IMR-90 (cell line): Measurements from ENCODE around the gene LSM2. TPM values are rescaled to one million over a fixed set of nuclear protein-coding genes. Genes with fewer than 3 reads are reported as not detected.

Experiments used
- ATAC-seq: fragments of 200-7000 bp; cut with Tn5 transposase; 2 replicates; pipeline ENCODE4 v1.9.1; 2020; ENCODE audit warnings: low read depth, mild to moderate bottlenecking, moderate library complexity
- BruUV-seq: library from RNA; stranded (reverse); fragments of 400-500 nt; replicated peaks from 2 replicates; lab custom pipeline; 2021; lab: Mats Ljungman, UMichigan
- CTCF ChIA-PET: fragments of 300-600 bp; formaldehyde crosslinking; extraction: SDS; loops from one replicate; lab custom pipeline; 2021; ENCODE audit warnings: antibody characterized with exemption; lab: Yijun Ruan, JAX
- POLR2A ChIA-PET: fragments of 300-600 bp; sonication (Branson Sonifier 250); formaldehyde crosslinking; loops from one replicate; lab custom pipeline; 2022; ENCODE audit warnings: antibody characterized with exemption; ENCODE audit not compliant: unreplicated experiment; lab: Charles Lee
- DNase-seq: peaks from one replicate; pipeline ENCODE4 v3.0.0; 2013
- H2AFZ ChIP-seq: replicated peaks from 2 replicates; pipeline ENCODE3; 2013; ENCODE audit warnings: low read length, mild to moderate bottlenecking; ENCODE audit not compliant: poor library complexity
- H2AK5ac ChIP-seq: 2 replicates; pipeline ENCODE4 v1.6.1; 2013; ENCODE audit warnings: low read depth, low read length, inconsistent platforms
- H2AK9ac ChIP-seq: replicated peaks from 2 replicates; pipeline ENCODE3; 2013; ENCODE audit warnings: mild to moderate bottlenecking, low read depth, low read length, moderate library complexity; ENCODE audit not compliant: poor library complexity
- H2BK120ac ChIP-seq: 2 replicates; pipeline ENCODE4 v1.6.1; 2013; ENCODE audit warnings: low read depth, low read length, inconsistent platforms
- H2BK15ac ChIP-seq: 3 replicates; pipeline ENCODE4 v1.6.1; 2013; ENCODE audit warnings: low read depth, low read length, inconsistent platforms
- H2BK20ac ChIP-seq: 2 replicates; pipeline ENCODE4 v1.6.1; 2013; ENCODE audit warnings: low read depth, mild to moderate bottlenecking, inconsistent platforms, low read length, moderate library complexity
- H2BK5ac ChIP-seq: 2 replicates; pipeline ENCODE4 v1.6.1; 2013; ENCODE audit warnings: mild to moderate bottlenecking, low read depth, low read length, inconsistent platforms; ENCODE audit not compliant: poor library complexity, severe bottlenecking
- H3K14ac ChIP-seq: replicated peaks from 2 replicates; pipeline ENCODE4 v1.6.1; 2013; ENCODE audit warnings: low read depth, low read length, inconsistent platforms
- H3K18ac ChIP-seq: 2 replicates; pipeline ENCODE4 v1.6.1; 2013; ENCODE audit warnings: low read depth, low read length, control low read depth
- H3K23ac ChIP-seq: 2 replicates; pipeline ENCODE4 v1.6.1; 2013; ENCODE audit warnings: low read depth, low read length, inconsistent platforms
- H3K27ac ChIP-seq: 2 replicates; pipeline ENCODE4 v1.5.1; 2013; ENCODE audit warnings: mild to moderate bottlenecking, control low read depth, low read length; ENCODE audit not compliant: insufficient read depth
- H3K27me3 ChIP-seq: 2 replicates; pipeline ENCODE4 v1.6.1; 2013; ENCODE audit warnings: low read length; ENCODE audit not compliant: control insufficient read depth, insufficient read depth
- H3K36me3 ChIP-seq: 2 replicates; pipeline ENCODE4 v1.6.1; 2013; ENCODE audit warnings: low read length, mixed read lengths; ENCODE audit not compliant: control insufficient read depth, insufficient read depth
- H3K4ac ChIP-seq: 2 replicates; pipeline ENCODE4 v1.6.1; 2013; ENCODE audit warnings: low read depth, low read length, inconsistent platforms
- H3K4me1 ChIP-seq: 2 replicates; pipeline ENCODE4 v1.6.1; 2013; ENCODE audit warnings: low read length, mixed read lengths; ENCODE audit not compliant: control insufficient read depth, insufficient read depth
- H3K4me2 ChIP-seq: 2 replicates; pipeline ENCODE4 v1.6.1; 2013; ENCODE audit warnings: low read depth, mild to moderate bottlenecking, control low read depth, low read length, moderate library complexity
- H3K4me3 ChIP-seq: 2 replicates; pipeline ENCODE4 v1.5.1; 2013; ENCODE audit warnings: low read depth, mild to moderate bottlenecking, control low read depth, low read length, moderate library complexity; ENCODE audit not compliant: insufficient read depth
- H3K56ac ChIP-seq: 2 replicates; pipeline ENCODE4 v1.6.1; 2013; ENCODE audit warnings: low read length, inconsistent platforms; ENCODE audit not compliant: insufficient read depth; ENCODE audit errors: extremely low read depth
- H3K79me1 ChIP-seq, 2 experiments: 2 replicates each; pipeline ENCODE4 v1.6.1; 2013; ENCODE audit warnings: low read length in 2 of 2, inconsistent platforms in 1 of 2, low read depth in 1 of 2
- H3K9ac ChIP-seq: 2 replicates; pipeline ENCODE4 v1.6.1; 2013; ENCODE audit warnings: low read depth, low read length, control low read depth
- H3K9me1 ChIP-seq: 2 replicates; pipeline ENCODE4 v1.6.1; 2013; ENCODE audit warnings: low read length, inconsistent platforms; ENCODE audit not compliant: insufficient read depth
- H3K9me3 ChIP-seq: 2 replicates; pipeline ENCODE4 v1.6.1; 2013; ENCODE audit warnings: low read length; ENCODE audit not compliant: control insufficient read depth, insufficient read depth
- H4K20me1 ChIP-seq: 2 replicates; pipeline ENCODE4 v1.6.1; 2013; ENCODE audit warnings: low read length, inconsistent platforms; ENCODE audit not compliant: insufficient read depth
- H4K5ac ChIP-seq: 2 replicates; pipeline ENCODE4 v1.6.1; 2013; ENCODE audit warnings: mild to moderate bottlenecking, low read depth, low read length, control low read depth
- H4K8ac ChIP-seq, 2 experiments: 2 replicates each; pipeline ENCODE4 v1.6.1; 2013; ENCODE audit warnings: low read depth in 2 of 2, low read length in 2 of 2, control low read depth in 1 of 2, inconsistent platforms in 1 of 2
- H4K91ac ChIP-seq: 2 replicates; pipeline ENCODE4 v1.6.1; 2013; ENCODE audit warnings: low read depth, low read length, inconsistent platforms; ENCODE audit not compliant: insufficient read depth
- BHLHE40 ChIP-seq: fragments of 150-350 bp; IDR thresholded peaks from 2 replicates; pipeline ENCODE4 v1.6.1; 2016; ENCODE audit warnings: mild to moderate bottlenecking, low read depth, low read length
- POLR2A ChIP-seq: IDR thresholded peaks from 2 replicates; pipeline ENCODE4 v1.6.1; 2012; ENCODE audit warnings: mild to moderate bottlenecking, low read depth, low read length
- WGBS, 2 experiments: methylation state at CpG; one replicate each; pipeline versions ENCODE4 v1.1.5 to v1.1.7; 2013; ENCODE audit warnings: missing lambda C conversion rate in 2 of 2; ENCODE audit not compliant: insufficient read length in 1 of 2; ENCODE audit errors: extremely low coverage in 2 of 2; 5-methylcytosine and 5-hydroxymethylcytosine counted together
- dilution Hi-C: fragments of 300-500 bp; cut with HindIII; formaldehyde crosslinking; loops from one replicate; pipeline ENCODE4 v1.14.3; 2018; ENCODE audit warnings: low sequenced_read_pairs; ENCODE audit not compliant: unreplicated experiment
- in situ Hi-C: fragments of 300-500 bp; cut with MboI; formaldehyde crosslinking; loops from 3 replicates; pipeline ENCODE4 v1.14.3; 2019; ENCODE audit warnings: low sequenced_read_pairs, inconsistent platforms, mixed read lengths
- intact Hi-C: fragments of 100-400 bp; cut with micrococcal nuclease; formaldehyde crosslinking; loops from 2 replicates; pipeline ENCODE4 v1.10.0; 2022
- polyA plus RNA-seq, 3 experiments: library from polyadenylated mRNA; depleted of rRNA; stranded (reverse); fragments of >200 nt; gene quantifications; 2 replicates each; pipeline ENCODE4 v1.2.3, GENCODE V29; 2012; ENCODE audit warnings: low replicate concordance in 1 of 3
- total RNA-seq: library from RNA; depleted of rRNA; stranded (reverse); fragments of >200 nt; gene quantifications from 2 replicates; pipeline ENCODE4 v1.2.3, GENCODE V29; 2012

Gene LSM2
- total and polyA plus RNA-seq, 2 of the 4 experiments (the other 2 are of a cell fraction), result 56.3 to 61.0 TPM

GRCh38 chr6:31763619-31763940 is 43.2 kb downstream of the LSM2 start:
- no peaks in the 10 kb centered on the region for H4K20me1 ChIP-seq
- POLR2A ChIA-PET, result no interaction called here
- intact Hi-C loops, result no loop called here

More at GRCh38 chr6:31763619-31763940, 43.2 kb downstream of the LSM2 start:
- Histone ChIP-seq H2AK5ac (peak overlapping the region; percentile 65), H3K9ac (no peak overlapping the region), H3K79me1 (no peaks in the 10 kb centered on the region), H2BK20ac (no peak overlapping the region), H3K4me1 (peaks cover 4% of the 10 kb centered on the region), H2AK9ac (peak overlapping the region; percentile 71), H3K23ac (no peak overlapping the region), H4K5ac (no peak overlapping the region), H3K14ac (peak overlapping the region; percentile 74), H3K56ac (no peak overlapping the region; the same call in 1 of the 2 replicates), H2BK15ac (no peak overlapping the region), H3K4ac (peak overlapping the region; percentile 66), H3K9me3 (no peaks in the 10 kb centered on the region), H3K18ac (no peak overlapping the region), H2BK5ac (peak overlapping the region; percentile 5), H3K4me2 (no peak overlapping the region), H4K8ac (peak overlapping the region in 1 of 2 experiments; percentile 65; a peak in 1 of 4 replicates), H3K9me1 (peaks cover 10% of the 10 kb centered on the region), H4K91ac (no peak overlapping the region; the same call in 1 of the 2 replicates), H3K27me3 (no peaks in the 10 kb centered on the region), H2BK120ac (0 out of 2 replicates have a peak overlapping the region, but pooled peaks have one; percentile 14), H3K36me3 (peaks cover 5% of the 10 kb centered on the region; the same call in 1 of the 2 replicates), H3K4me3 (no peak overlapping the region), H3K27ac (no peak overlapping the region), H2AFZ (peak overlapping the region; percentile 64)
- TF ChIP-seq POLR2A (no peak), BHLHE40 (peak; percentile 70; the same call in 1 of the 2 replicates)
- ATAC-seq (peak; percentile 88), DNase-seq (peak; percentile 21)
- in situ Hi-C loops (no loop called here), dilution Hi-C loops (no loop called here)
- WGBS, 2 experiments, result 0% methylated on average over 1 of the region's 1 CpG; no CpG with 5 or more reads in 1 of the 2 experiments
- BruUV-seq, result no TSS peak
- CTCF ChIA-PET, result interaction anchor here (0.6 kb wide), 1 partner anchor 28 kb away, joined by 3 read pairs; no protein-coding TSS in a partner anchor
